HG02588 (cell line): Measurements from ENCODE around the gene SEC61A1.

Experiments used
- ATAC-seq: cut with Tn5 transposase; IDR thresholded peaks from one replicate; pipeline ENCODE4 v1.9.1; 2021; ENCODE audit warnings: mild to moderate bottlenecking, moderate library complexity; ENCODE audit not compliant: unreplicated experiment

The SEC61A1 gene

GRCh38 chr3:128056258-128056657, 4.0 kb downstream of the SEC61A1 start:
- ATAC-seq, result no peak

- no peak for ATAC-seq
Observed at GRCh38 chr3:128060473-128061381, 8.5 kb downstream of the SEC61A1 start.

- no peak for ATAC-seq
Observed at GRCh38 chr3:128062033-128062745, 10.0 kb downstream of the SEC61A1 start.

- ATAC-seq, result no peak
Observed at GRCh38 chr3:128063865-128064264, 11.6 kb downstream of the SEC61A1 start.

- ATAC-seq, result no peak
Observed at GRCh38 chr3:128064962-128065361, 12.7 kb downstream of the SEC61A1 start.

- no peak for ATAC-seq
Observed at GRCh38 chr3:128066114-128066513, 13.9 kb downstream of the SEC61A1 start.

GRCh38 chr3:128066676-128067075, 14.4 kb downstream of the SEC61A1 start:
- ATAC-seq, result no peak

- ATAC-seq, result no peak
Observed at GRCh38 chr3:128067489-128067888, 15.3 kb downstream of the SEC61A1 start.

GRCh38 chr3:128068156-128068620, 16.0 kb downstream of the SEC61A1 start:
- no peak for ATAC-seq

- no peak for ATAC-seq
Observed at GRCh38 chr3:128069271-128069670, 17.0 kb downstream of the SEC61A1 start.

GRCh38 chr3:128070898-128071591, 18.8 kb downstream of the SEC61A1 start:
- no peak for ATAC-seq

GRCh38 chr3:128071771-128072453, 19.7 kb downstream of the SEC61A1 start:
- ATAC-seq, result no peak

- no peak for ATAC-seq
Observed at GRCh38 chr3:128072454-128073184, 20.4 kb downstream of the SEC61A1 start.

GRCh38 chr3:128073185-128073725, 21.0 kb downstream of the SEC61A1 start:
- ATAC-seq, result no peak

- no peak for ATAC-seq
Observed at GRCh38 chr3:128073807-128074206, 21.6 kb downstream of the SEC61A1 start.

GRCh38 chr3:128074851-128075521, 22.7 kb downstream of the SEC61A1 start:
- ATAC-seq, result no peak

- peak; percentile 58 for ATAC-seq
Observed at GRCh38 chr3:128075522-128076482, 23.6 kb downstream of the SEC61A1 start.
